Endothelial cell (in vitro differentiated cells): ENCODE results near the gene ADCY10. TPM values are rescaled to one million over a fixed set of nuclear protein-coding genes. Genes with fewer than 3 reads are reported as not detected.

Source experiments
- DNase-seq: peaks from one replicate; pipeline ENCODE4 v3.0.0; 2021; ENCODE audit warnings: low spot score
- H3K27ac Mint-ChIP-seq: one replicate; pipeline ENCODE4 v1.8.0; 2021; ENCODE audit warnings: mixed read lengths, inconsistent platforms; ENCODE audit not compliant: unreplicated experiment
- H3K27me3 Mint-ChIP-seq: one replicate; pipeline ENCODE4 v1.8.0; 2021; ENCODE audit warnings: mild to moderate bottlenecking, moderate library complexity, mixed read lengths, inconsistent platforms; ENCODE audit not compliant: unreplicated experiment
- H3K36me3 Mint-ChIP-seq: one replicate; pipeline ENCODE4 v1.8.0; 2021; ENCODE audit warnings: mild to moderate bottlenecking, low read depth, mixed read lengths, inconsistent platforms; ENCODE audit not compliant: unreplicated experiment
- H3K4me1 Mint-ChIP-seq: one replicate; pipeline ENCODE4 v1.8.0; 2021; ENCODE audit warnings: mild to moderate bottlenecking, mixed read lengths, inconsistent platforms; ENCODE audit not compliant: unreplicated experiment
- H3K4me3 Mint-ChIP-seq: one replicate; pipeline ENCODE4 v1.8.0; 2021; ENCODE audit warnings: mild to moderate bottlenecking, mixed read lengths, inconsistent platforms; ENCODE audit not compliant: unreplicated experiment
- H3K9me3 Mint-ChIP-seq: one replicate; pipeline ENCODE4 v1.8.0; 2021; ENCODE audit warnings: mixed read lengths, inconsistent platforms; ENCODE audit not compliant: unreplicated experiment
- total RNA-seq: library from RNA; stranded (reverse); fragmentation: NEBNext Ultra II Directional; extraction: Animal tissue kit (Norgen Biotek cat#: 25700); gene quantifications from one replicate; pipeline ENCODE4 v1.2.1, GENCODE V29; 2021; ENCODE audit not compliant: unreplicated experiment
- TF ChIP-seq, protein P1 (sequence below): fragments of 200-600 bp; sonication (generic); IDR thresholded peaks from one replicate; pipeline ENCODE4 v1.5.0; 2021; ENCODE audit warnings: antibody characterized with exemption; ENCODE audit not compliant: unreplicated experiment

ADCY10 gene
- total RNA-seq, 1 donor from 2014 or later: 0.31 TPM

DNA sequence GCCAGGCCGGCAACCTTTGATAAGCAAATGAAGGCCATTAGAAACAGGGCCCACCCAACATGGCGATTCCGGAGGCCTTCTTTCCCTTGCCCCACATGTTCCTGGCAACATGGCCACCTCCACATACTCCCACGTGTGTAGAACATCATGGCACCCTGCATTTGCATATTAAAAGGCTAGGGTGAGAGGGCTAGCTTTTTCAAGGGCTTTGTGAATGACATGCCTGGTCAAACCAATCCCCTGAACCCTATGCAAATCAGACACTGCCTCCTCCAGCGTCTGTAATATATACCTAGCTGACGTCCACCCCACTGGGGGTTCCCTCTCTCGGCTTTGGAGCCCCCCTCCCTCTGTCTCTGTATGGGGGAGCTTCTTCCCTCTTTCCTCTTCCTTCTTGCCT lies 1.6 kb downstream of the ADCY10 start:
- DNase-seq: no peak
- TF ChIP-seq, protein P1, sequence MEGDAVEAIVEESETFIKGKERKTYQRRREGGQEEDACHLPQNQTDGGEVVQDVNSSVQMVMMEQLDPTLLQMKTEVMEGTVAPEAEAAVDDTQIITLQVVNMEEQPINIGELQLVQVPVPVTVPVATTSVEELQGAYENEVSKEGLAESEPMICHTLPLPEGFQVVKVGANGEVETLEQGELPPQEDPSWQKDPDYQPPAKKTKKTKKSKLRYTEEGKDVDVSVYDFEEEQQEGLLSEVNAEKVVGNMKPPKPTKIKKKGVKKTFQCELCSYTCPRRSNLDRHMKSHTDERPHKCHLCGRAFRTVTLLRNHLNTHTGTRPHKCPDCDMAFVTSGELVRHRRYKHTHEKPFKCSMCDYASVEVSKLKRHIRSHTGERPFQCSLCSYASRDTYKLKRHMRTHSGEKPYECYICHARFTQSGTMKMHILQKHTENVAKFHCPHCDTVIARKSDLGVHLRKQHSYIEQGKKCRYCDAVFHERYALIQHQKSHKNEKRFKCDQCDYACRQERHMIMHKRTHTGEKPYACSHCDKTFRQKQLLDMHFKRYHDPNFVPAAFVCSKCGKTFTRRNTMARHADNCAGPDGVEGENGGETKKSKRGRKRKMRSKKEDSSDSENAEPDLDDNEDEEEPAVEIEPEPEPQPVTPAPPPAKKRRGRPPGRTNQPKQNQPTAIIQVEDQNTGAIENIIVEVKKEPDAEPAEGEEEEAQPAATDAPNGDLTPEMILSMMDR: no peak
- Mint-ChIP-seq H3K36me3 (peaks cover 12% of the 10 kb centered on the region), H3K27ac (no peak overlapping the region), H3K4me1 (peaks cover 2% of the 10 kb centered on the region), H3K4me3 (no peak overlapping the region), H3K9me3 (peaks cover 5% of the 10 kb centered on the region), H3K27me3 (no peaks in the 10 kb centered on the region)

GRCh38 chr1:167911413-167911812 lies 2.5 kb downstream of the ADCY10 start:
- peaks cover 2% of the 10 kb centered on the region for H3K4me1 Mint-ChIP-seq
- H3K9me3 Mint-ChIP-seq: peaks cover 5% of the 10 kb centered on the region
- H3K27ac Mint-ChIP-seq: no peak overlapping the region
- peaks cover 12% of the 10 kb centered on the region for H3K36me3 Mint-ChIP-seq
- TF ChIP-seq, protein P1: no peak
- DNase-seq: no peak
- no peak overlapping the region for H3K4me3 Mint-ChIP-seq
- H3K27me3 Mint-ChIP-seq: no peaks in the 10 kb centered on the region

DNA sequence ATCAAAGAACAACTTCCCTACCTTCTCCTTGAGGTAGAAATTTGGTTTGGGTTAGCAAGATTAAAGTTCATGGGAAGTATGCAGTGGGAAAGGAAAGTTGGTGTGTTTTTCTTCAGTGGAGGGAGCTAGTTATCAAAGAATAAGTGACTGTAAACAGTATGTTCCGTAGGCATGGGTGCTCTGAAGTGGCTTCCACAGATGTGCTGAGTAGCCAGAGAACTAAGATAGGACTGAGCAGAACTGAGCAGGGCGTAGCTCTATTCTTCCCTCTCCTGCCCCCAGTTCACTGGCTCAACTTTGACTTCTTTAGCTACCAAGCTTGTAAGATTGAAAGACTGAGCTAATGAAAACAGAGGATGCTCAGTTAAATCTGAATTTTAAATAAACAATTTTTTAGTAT lies 3.4 kb downstream of the ADCY10 start:
- peaks cover 5% of the 10 kb centered on the region for H3K9me3 Mint-ChIP-seq
- peaks cover 12% of the 10 kb centered on the region for H3K36me3 Mint-ChIP-seq
- no peak overlapping the region for H3K4me3 Mint-ChIP-seq
- no peaks in the 10 kb centered on the region for H3K27me3 Mint-ChIP-seq
- no peak overlapping the region for H3K27ac Mint-ChIP-seq
- H3K4me1 Mint-ChIP-seq: peaks cover 6% of the 10 kb centered on the region
- TF ChIP-seq, protein P1: no peak
- DNase-seq: no peak

- Mint-ChIP-seq H3K27me3 (no peaks in the 10 kb centered on the region), H3K4me3 (no peak overlapping the region), H3K27ac (no peak overlapping the region), H3K36me3 (peaks cover 12% of the 10 kb centered on the region), H3K4me1 (peaks cover 14% of the 10 kb centered on the region), H3K9me3 (peaks cover 5% of the 10 kb centered on the region)
- TF ChIP-seq, protein P1: no peak
- no peak for DNase-seq
These were observed 4.2 kb downstream of the ADCY10 start for GRCh38 chr1:167909691-167910180.

DNA sequence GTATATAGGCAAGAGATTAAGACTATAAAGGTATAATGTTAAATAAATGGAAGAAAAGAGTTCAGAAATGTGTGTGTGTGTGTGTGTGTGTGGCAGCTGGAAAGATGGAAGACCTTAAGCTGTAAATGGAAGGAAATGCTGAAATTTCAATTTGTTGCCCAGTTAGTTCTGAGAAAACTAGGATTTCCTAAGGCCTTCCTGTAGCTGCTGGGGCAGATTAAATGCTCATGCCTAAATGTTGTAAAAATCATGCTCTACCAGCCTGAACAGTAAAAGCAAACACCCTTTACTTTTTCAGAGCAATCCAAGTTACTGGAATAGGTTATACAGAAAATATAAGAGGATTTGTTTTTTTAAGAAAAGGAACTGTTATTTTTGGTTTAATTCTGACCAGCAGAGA lies 8.3 kb downstream of the ADCY10 start:
- H3K36me3 Mint-ChIP-seq: peaks cover 8% of the 10 kb centered on the region
- H3K4me3 Mint-ChIP-seq: no peak overlapping the region
- peaks cover 5% of the 10 kb centered on the region for H3K9me3 Mint-ChIP-seq
- H3K4me1 Mint-ChIP-seq: peaks cover 18% of the 10 kb centered on the region
- DNase-seq: no peak
- H3K27me3 Mint-ChIP-seq: peaks cover 1% of the 10 kb centered on the region
- H3K27ac Mint-ChIP-seq: peak overlapping the region; percentile 88
- TF ChIP-seq, protein P1: no peak
